ENCODE measurements around the gene MTHFD2. TPM values are rescaled to one million over a fixed set of nuclear protein-coding genes. Genes with fewer than 3 reads are reported as not detected.

MTHFD2 gene
- polyA plus RNA-seq, 3 donors: 24.1 to 39.4 (median 38.5) TPM

DNA sequence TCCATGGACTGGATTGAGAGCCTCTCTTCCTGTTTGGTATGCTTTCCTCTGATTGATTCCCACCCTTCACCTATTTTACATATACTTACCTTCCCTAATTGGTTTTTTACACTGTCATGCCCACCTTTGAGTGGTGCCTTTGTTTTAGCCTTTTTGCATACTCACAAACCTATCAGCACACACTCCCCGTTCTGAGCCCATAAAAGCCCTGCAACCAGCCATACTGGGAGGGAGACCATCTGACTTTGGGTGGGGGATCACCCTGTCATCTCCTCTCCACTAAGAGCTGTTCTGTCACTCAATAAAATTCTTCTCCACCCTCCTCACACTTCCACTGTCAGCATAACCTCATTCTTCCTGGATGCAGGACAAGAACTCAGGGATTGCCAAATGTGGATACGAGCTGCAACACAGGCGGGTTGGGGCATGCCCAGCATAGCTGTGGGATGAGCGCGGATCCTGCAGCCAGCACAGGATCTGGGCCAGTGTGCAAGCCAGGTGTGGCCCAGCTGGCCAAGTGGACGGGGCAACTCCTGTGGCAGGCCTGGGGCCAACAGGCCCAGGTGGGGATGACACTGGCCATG, 10.3 kb upstream of the MTHFD2 start:
- Mint-ChIP-seq H3K27ac (peak overlapping the region; percentile 6 to 74 (median 52)), H3K27me3 (ENCODE audit: low read depth in 3 of 3) (peaks cover 0 to 8% (median 0%) of the 10 kb centered on the region in 3 donors), H3K9me3 (peaks cover 0 to 2% (median 0%) of the 10 kb centered on the region in 7 donors), H3K4me1 (peaks cover 47% of the 10 kb centered on the region), H3K36me3 (no peaks in the 10 kb centered on the region), H3K4me3 (no peak overlapping the region)
- Histone ChIP-seq H3K27me3 (ENCODE audit: control insufficient read depth in 2 of 2, insufficient read depth in 2 of 2, low read length in 2 of 2) (no peaks in the 10 kb centered on the region), H4K20me1 (ENCODE audit: insufficient read depth, low read length) (no peaks in the 10 kb centered on the region), H3K4me3 (replicated peaks in 1 of 3; ENCODE audit: low read depth in 2 of 3, low read length in 3 of 3) (no peak overlapping the region), H3K4me2 (replicated peaks; ENCODE audit: extremely low read depth, low read length, poor library complexity, severe bottlenecking) (no peak overlapping the region), H3K9me3 (replicated peaks in 1 of 2; ENCODE audit: control insufficient read depth in 1 of 2, insufficient read depth in 1 of 2, low read length in 2 of 2) (no peaks in the 10 kb centered on the region), H3K79me2 (ENCODE audit: insufficient read depth, low read length) (peaks cover 12% of the 10 kb centered on the region), H3K27ac (ENCODE audit: low read depth in 1 of 2, low read length in 2 of 2) (peak overlapping the region in 1 of 2 donors; percentile 54), H3K9ac (ENCODE audit: insufficient read depth, low read length, poor library complexity, severe bottlenecking) (no peak overlapping the region), H3K4me1 (ENCODE audit: control insufficient read depth in 1 of 2, insufficient read depth in 2 of 2, low read length in 2 of 2) (peaks cover 49 to 59% of the 10 kb centered on the region in 2 donors), H3K36me3 (replicated peaks in 1 of 2; ENCODE audit: control insufficient read depth in 1 of 2, insufficient read depth in 2 of 2, low read length in 2 of 2) (no peaks in the 10 kb centered on the region), H2AFZ (ENCODE audit: insufficient read depth, low read depth, low read length, poor library complexity, severe bottlenecking) (no peak overlapping the region)
- WGBS (ENCODE audit: insufficient coverage): 96% methylated on average over 5 of the region's 6 CpGs
- TF ChIP-seq, protein P1, sequence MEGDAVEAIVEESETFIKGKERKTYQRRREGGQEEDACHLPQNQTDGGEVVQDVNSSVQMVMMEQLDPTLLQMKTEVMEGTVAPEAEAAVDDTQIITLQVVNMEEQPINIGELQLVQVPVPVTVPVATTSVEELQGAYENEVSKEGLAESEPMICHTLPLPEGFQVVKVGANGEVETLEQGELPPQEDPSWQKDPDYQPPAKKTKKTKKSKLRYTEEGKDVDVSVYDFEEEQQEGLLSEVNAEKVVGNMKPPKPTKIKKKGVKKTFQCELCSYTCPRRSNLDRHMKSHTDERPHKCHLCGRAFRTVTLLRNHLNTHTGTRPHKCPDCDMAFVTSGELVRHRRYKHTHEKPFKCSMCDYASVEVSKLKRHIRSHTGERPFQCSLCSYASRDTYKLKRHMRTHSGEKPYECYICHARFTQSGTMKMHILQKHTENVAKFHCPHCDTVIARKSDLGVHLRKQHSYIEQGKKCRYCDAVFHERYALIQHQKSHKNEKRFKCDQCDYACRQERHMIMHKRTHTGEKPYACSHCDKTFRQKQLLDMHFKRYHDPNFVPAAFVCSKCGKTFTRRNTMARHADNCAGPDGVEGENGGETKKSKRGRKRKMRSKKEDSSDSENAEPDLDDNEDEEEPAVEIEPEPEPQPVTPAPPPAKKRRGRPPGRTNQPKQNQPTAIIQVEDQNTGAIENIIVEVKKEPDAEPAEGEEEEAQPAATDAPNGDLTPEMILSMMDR (IDR thresholded peaks at IDR 0.05): no peak
- no peak for DNase-seq
- intact Hi-C loops (cut with micrococcal nuclease): no loop called here

DNA sequence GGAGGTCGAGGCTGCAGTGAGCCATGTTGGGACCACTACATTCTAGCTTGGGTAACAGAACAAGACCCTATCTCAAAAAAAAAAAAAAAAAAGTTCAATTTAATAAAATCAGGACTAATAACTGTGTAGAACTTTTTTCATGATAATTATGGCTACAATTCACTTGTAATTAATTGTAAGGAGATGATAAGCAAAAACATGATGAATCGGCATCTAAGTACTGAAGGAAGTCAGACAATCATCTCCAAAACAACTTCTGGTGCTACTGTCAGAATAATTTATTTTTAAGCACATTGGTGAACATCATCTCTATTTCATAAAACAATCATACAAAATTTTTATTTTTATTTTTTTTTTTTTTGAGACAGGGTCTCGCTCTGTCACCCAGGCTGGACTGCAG, 9.7 kb upstream of the MTHFD2 start:
- Histone ChIP-seq H3K27ac (ENCODE audit: low read depth in 1 of 2, low read length in 2 of 2) (no peak overlapping the region), H3K9ac (ENCODE audit: insufficient read depth, low read length, poor library complexity, severe bottlenecking) (no peak overlapping the region), H3K27me3 (ENCODE audit: control insufficient read depth in 2 of 2, insufficient read depth in 2 of 2, low read length in 2 of 2) (no peaks in the 10 kb centered on the region), H3K79me2 (ENCODE audit: insufficient read depth, low read length) (peaks cover 12% of the 10 kb centered on the region), H4K20me1 (ENCODE audit: insufficient read depth, low read length) (no peaks in the 10 kb centered on the region), H3K4me1 (ENCODE audit: control insufficient read depth in 1 of 2, insufficient read depth in 2 of 2, low read length in 2 of 2) (peaks cover 43 to 53% of the 10 kb centered on the region in 2 donors), H3K36me3 (replicated peaks in 1 of 2; ENCODE audit: control insufficient read depth in 1 of 2, insufficient read depth in 2 of 2, low read length in 2 of 2) (no peaks in the 10 kb centered on the region), H2AFZ (ENCODE audit: insufficient read depth, low read depth, low read length, poor library complexity, severe bottlenecking) (no peak overlapping the region), H3K4me2 (replicated peaks; ENCODE audit: extremely low read depth, low read length, poor library complexity, severe bottlenecking) (no peak overlapping the region), H3K4me3 (replicated peaks in 1 of 3; ENCODE audit: low read depth in 2 of 3, low read length in 3 of 3) (no peak overlapping the region), H3K9me3 (replicated peaks in 1 of 2; ENCODE audit: control insufficient read depth in 1 of 2, insufficient read depth in 1 of 2, low read length in 2 of 2) (no peaks in the 10 kb centered on the region)
- intact Hi-C loops (cut with micrococcal nuclease): no loop called here
- WGBS (ENCODE audit: insufficient coverage): 100% methylated on average over 1 of the region's 3 CpGs
- no peak for DNase-seq
- H3K36me3 Mint-ChIP-seq: no peaks in the 10 kb centered on the region
- TF ChIP-seq, protein P1 (IDR thresholded peaks at IDR 0.05): no peak
- H3K4me3 Mint-ChIP-seq: no peak overlapping the region
- H3K27ac Mint-ChIP-seq: no peak overlapping the region
- H3K4me1 Mint-ChIP-seq: peaks cover 44% of the 10 kb centered on the region
- H3K27me3 Mint-ChIP-seq (ENCODE audit: low read depth in 3 of 3): peaks cover 0 to 8% (median 0%) of the 10 kb centered on the region in 3 donors
- peaks cover 0 to 2% (median 0%) of the 10 kb centered on the region in 7 donors for H3K9me3 Mint-ChIP-seq
